HCT116 (cell line): Measurements from ENCODE around the gene DDX41. TPM values are rescaled to one million over a fixed set of nuclear protein-coding genes. Genes with fewer than 3 reads are reported as not detected.
A peak's percentile ranks its signal among the peaks of the same experiment; 100 is the strongest.

ENCODE experiments used
- ATAC-seq: fragments of 200-7000 bp; cut with Tn5 transposase; 2 replicates; pipeline ENCODE4 v1.9.1; 2020; ENCODE audit warnings: mild to moderate bottlenecking, moderate library complexity
- BruUV-seq: library from RNA; stranded (reverse); fragments of 400-500 nt; replicated peaks from 2 replicates; lab custom pipeline; 2021; lab: Mats Ljungman, UMichigan
- CTCF ChIA-PET: fragments of 300-600 bp; sonication (Branson Sonifier 250); formaldehyde crosslinking; loops from one replicate; lab custom pipeline; 2021; ENCODE audit warnings: antibody characterized with exemption; lab: Charles Lee
- POLR2A ChIA-PET: fragments of 300-600, 350-600 bp; sonication (Branson Sonifier 250); formaldehyde crosslinking; loops from one replicate; lab custom pipeline; 2021; ENCODE audit warnings: antibody characterized with exemption; lab: Charles Lee
- RAD21 ChIA-PET, 2 experiments: fragments of 300-600 bp; sonication (Branson Sonifier 250); formaldehyde crosslinking; loops; one replicate each; lab custom pipeline; 2023; ENCODE audit warnings: low total read pairs in 2 of 2; ENCODE audit not compliant: uncharacterized antibody in 2 of 2, unreplicated experiment in 2 of 2, low non-redundant PET in 1 of 2; lab: Charles Lee
- DNase-seq: peaks from one replicate; pipeline ENCODE4 v3.0.0-alpha.2; 2010; ENCODE audit warnings: low read depth, low spot score
- H2AFZ ChIP-seq: fragments of 200-600 bp; shearing (Covaris generic), sonication (generic); 2 replicates; pipeline ENCODE4 v1.6.1; 2017; ENCODE audit warnings: low read depth, mixed run types, mixed read lengths, antibody characterized with exemption, low read length; ENCODE audit not compliant: poor library complexity, severe bottlenecking
- H3K27ac ChIP-seq: 2 replicates; pipeline ENCODE4 v1.5.1; 2012; ENCODE audit warnings: low read depth, low read length
- H3K27me3 ChIP-seq: fragments of 200-600 bp; sonication (generic); 2 replicates; pipeline ENCODE4 v1.6.1; 2016; ENCODE audit warnings: mixed run types, low read length, mixed read lengths; ENCODE audit not compliant: insufficient read depth
- H3K36me3 ChIP-seq, 2 experiments: fragments of 200-500 bp in 1 of 2; fragments of 200-600 bp in 1 of 2; sonication (Bioruptor generic) in 1 of 2; sonication (generic) in 1 of 2; 2 replicates each; pipeline versions ENCODE4 v1.5.1 to v1.6.1; 2014 to 2016; ENCODE audit warnings: low read length in 2 of 2, inconsistent platforms in 1 of 2, mixed read lengths in 1 of 2, mixed run types in 1 of 2; ENCODE audit not compliant: insufficient read depth in 2 of 2, control insufficient read depth in 1 of 2
- H3K4me1 ChIP-seq, 2 experiments: fragments of 200-600 bp in 1 of 2; sonication (generic) in 1 of 2; 2 replicates each; pipeline versions ENCODE4 v1.5.1 to v1.6.1; 2012 to 2017; ENCODE audit warnings: low read length in 2 of 2, inconsistent platforms in 1 of 2, mild to moderate bottlenecking in 1 of 2, mixed read lengths in 1 of 2, mixed run types in 1 of 2, moderate library complexity in 1 of 2; ENCODE audit not compliant: insufficient read depth in 2 of 2, control insufficient read depth in 1 of 2
- H3K4me2 ChIP-seq: fragments of 200-600 bp; sonication (generic); 2 replicates; pipeline ENCODE4 v1.6.1; 2017; ENCODE audit warnings: mixed run types, low read length, mixed read lengths
- H3K4me3 ChIP-seq, 2 experiments: fragments of 200-600 bp in 1 of 2; sonication (generic) in 1 of 2; replicated peaks in 1 of 2; 2 replicates each; pipeline ENCODE4 v1.5.1; 2011 to 2016; ENCODE audit warnings: low read length in 2 of 2, control low read depth in 1 of 2, low read depth in 1 of 2, mild to moderate bottlenecking in 1 of 2, mixed read lengths in 1 of 2, mixed run types in 1 of 2
- H3K79me2 ChIP-seq: fragments of 200-600 bp; sonication (generic); 2 replicates; pipeline ENCODE4 v1.6.1; 2017; ENCODE audit warnings: mild to moderate bottlenecking, mixed run types, low read length, moderate library complexity, mixed read lengths; ENCODE audit not compliant: insufficient read depth
- H3K9ac ChIP-seq: fragments of 200-600 bp; sonication (generic); 2 replicates; pipeline ENCODE4 v1.6.1; 2016; ENCODE audit warnings: low read length, mixed read lengths
- H3K9me2 ChIP-seq: fragments of 200-600 bp; sonication (generic), shearing (Covaris generic); 2 replicates; pipeline ENCODE4 v1.6.1; 2017; ENCODE audit warnings: mixed run types, mild to moderate bottlenecking, moderate library complexity; ENCODE audit not compliant: insufficient read depth
- H3K9me3 ChIP-seq, 2 experiments: fragments of 200-500 bp in 1 of 2; fragments of 200-600 bp in 1 of 2; sonication (Bioruptor generic) in 1 of 2; sonication (generic) in 1 of 2; 2 replicates each; pipeline ENCODE4 v1.6.1; 2014 to 2017; ENCODE audit warnings: low read length in 2 of 2, mixed read lengths in 2 of 2, inconsistent platforms in 1 of 2, low read depth in 1 of 2, mild to moderate bottlenecking in 1 of 2, mixed run types in 1 of 2, moderate library complexity in 1 of 2; ENCODE audit not compliant: control insufficient read depth in 1 of 2, insufficient read depth in 1 of 2
- H4K20me1 ChIP-seq: fragments of 200-600 bp; sonication (generic), shearing (Covaris generic); 2 replicates; pipeline ENCODE4 v1.6.1; 2017; ENCODE audit warnings: mixed run types, mild to moderate bottlenecking, moderate library complexity; ENCODE audit not compliant: insufficient read depth
- CEBPB ChIP-seq: IDR thresholded peaks from 2 replicates; pipeline ENCODE4 v1.6.1; 2012; ENCODE audit warnings: low read depth
- JUND ChIP-seq: IDR thresholded peaks from 2 replicates; pipeline ENCODE4 v1.6.1; 2012
- intact Hi-C: fragments of 100-400 bp; cut with micrococcal nuclease; formaldehyde crosslinking; loops from 2 replicates; pipeline ENCODE4 v1.10.0; 2022
- total RNA-seq: library from RNA; stranded (reverse); gene quantifications from one replicate; pipeline ENCODE4 v1.2.1, GENCODE V29; 2021; ENCODE audit not compliant: unreplicated experiment
- TF ChIP-seq, protein P1 (sequence below): IDR thresholded peaks from 2 replicates; pipeline ENCODE4 v1.6.1; 2012; ENCODE audit warnings: low read depth
- TF ChIP-seq, protein P2 (sequence below): IDR thresholded peaks from 2 replicates; pipeline ENCODE4 v1.6.1; 2012

Gene DDX41
- total RNA-seq, 1 experiment from 2014 or later, result 141 TPM

DNA sequence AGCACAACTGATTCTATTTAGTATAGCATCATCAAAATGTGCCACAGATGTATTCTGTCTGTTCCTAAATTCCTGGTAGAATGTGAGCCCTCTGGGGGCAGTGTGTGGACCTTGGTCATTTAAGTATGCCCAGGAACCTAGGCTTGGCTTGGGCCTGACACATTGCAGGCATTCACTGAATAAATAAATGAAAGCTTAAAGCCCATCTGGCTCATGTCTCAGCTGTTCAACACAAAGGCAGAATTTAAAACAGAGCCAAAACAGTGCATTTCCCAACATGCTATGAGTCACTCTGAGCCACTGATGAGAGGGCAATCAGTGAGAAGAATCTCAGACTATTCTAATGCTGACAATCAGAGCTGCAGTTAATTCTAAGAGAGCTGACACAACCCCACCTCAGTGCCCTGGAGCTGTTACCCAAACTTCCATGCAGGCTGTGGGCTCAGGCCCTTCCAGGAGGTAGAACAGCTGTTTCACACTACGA, 29.5 kb upstream of the DDX41 start:
- H3K27ac ChIP-seq, result 0 out of 2 replicates have a peak overlapping the region, but pooled peaks have one; percentile 4
- H3K4me3 ChIP-seq, result no peak overlapping the region
- no peak overlapping the region for H3K4me2 ChIP-seq

DNA sequence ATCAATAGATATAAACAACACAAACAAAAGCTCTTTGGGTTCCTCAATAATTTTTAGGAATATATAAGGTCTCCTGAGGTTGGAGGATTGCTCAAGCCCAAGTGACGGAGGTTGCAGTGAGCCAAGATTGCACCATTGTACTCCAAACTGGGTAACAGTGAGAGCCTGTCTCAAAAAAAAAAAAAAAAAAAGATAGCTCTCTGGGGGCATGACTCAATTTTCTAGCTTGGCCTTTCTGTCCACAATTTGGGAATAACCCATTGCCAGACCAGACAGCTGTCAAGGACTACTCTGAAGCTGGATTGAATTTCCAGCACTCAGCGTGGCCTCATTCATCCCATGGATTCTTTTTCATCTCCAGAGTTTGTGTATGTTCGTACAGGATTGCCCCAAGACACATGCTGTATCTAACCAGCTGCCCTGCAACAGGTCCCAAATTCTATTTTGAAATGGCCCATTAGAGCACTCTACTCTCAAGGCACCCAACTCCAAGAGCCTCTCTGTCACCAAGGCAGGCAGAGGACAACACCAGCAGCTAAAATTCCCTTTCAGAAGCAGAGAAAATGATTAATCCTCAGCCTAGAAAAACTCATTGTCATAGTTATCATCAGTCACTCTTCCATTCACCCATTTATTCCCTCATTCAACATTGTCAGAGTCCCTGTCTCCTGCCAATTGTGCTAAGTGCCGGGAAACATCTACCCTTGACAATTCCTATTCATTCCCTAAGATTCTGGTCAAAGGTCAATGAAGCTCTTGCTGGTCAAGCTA, 28.9 kb upstream of the DDX41 start:
- ChIA-PET RAD21 (no interaction called here), POLR2A (interaction anchor here (1.2 kb wide), 1 partner anchor 10 kb away, joined by 3 read pairs; no protein-coding TSS in a partner anchor), CTCF (no interaction called here)
- no peak for DNase-seq
- peaks cover 4% of the 10 kb centered on the region; the same call in 1 of the 2 replicates for H4K20me1 ChIP-seq
- no peak overlapping the region for H3K4me3 ChIP-seq
- no peak overlapping the region for H2AFZ ChIP-seq
- H3K9ac ChIP-seq, result no peak overlapping the region
- no peak for ATAC-seq
- H3K9me3 ChIP-seq, result no peaks in the 10 kb centered on the region
- H3K27me3 ChIP-seq, result no peaks in the 10 kb centered on the region
- TF ChIP-seq, protein P1, sequence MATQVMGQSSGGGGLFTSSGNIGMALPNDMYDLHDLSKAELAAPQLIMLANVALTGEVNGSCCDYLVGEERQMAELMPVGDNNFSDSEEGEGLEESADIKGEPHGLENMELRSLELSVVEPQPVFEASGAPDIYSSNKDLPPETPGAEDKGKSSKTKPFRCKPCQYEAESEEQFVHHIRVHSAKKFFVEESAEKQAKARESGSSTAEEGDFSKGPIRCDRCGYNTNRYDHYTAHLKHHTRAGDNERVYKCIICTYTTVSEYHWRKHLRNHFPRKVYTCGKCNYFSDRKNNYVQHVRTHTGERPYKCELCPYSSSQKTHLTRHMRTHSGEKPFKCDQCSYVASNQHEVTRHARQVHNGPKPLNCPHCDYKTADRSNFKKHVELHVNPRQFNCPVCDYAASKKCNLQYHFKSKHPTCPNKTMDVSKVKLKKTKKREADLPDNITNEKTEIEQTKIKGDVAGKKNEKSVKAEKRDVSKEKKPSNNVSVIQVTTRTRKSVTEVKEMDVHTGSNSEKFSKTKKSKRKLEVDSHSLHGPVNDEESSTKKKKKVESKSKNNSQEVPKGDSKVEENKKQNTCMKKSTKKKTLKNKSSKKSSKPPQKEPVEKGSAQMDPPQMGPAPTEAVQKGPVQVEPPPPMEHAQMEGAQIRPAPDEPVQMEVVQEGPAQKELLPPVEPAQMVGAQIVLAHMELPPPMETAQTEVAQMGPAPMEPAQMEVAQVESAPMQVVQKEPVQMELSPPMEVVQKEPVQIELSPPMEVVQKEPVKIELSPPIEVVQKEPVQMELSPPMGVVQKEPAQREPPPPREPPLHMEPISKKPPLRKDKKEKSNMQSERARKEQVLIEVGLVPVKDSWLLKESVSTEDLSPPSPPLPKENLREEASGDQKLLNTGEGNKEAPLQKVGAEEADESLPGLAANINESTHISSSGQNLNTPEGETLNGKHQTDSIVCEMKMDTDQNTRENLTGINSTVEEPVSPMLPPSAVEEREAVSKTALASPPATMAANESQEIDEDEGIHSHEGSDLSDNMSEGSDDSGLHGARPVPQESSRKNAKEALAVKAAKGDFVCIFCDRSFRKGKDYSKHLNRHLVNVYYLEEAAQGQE, result no peak
- TF ChIP-seq CEBPB, result peak; percentile 43; the same call in 1 of the 2 replicates
- TF ChIP-seq JUND, result no peak
- H3K27ac ChIP-seq, result no peak overlapping the region
- H3K4me1 ChIP-seq, result 0 out of 4 replicates have a peak, but pooled peaks cover 0 to 6% of the 10 kb centered on the region in 2 experiments
- BruUV-seq, result no TSS peak
- H3K4me2 ChIP-seq, result no peak overlapping the region
- H3K79me2 ChIP-seq, result peaks cover 71% of the 10 kb centered on the region
- no peaks in the 10 kb centered on the region for H3K9me2 ChIP-seq
- H3K36me3 ChIP-seq, result no peaks in the 10 kb centered on the region
- intact Hi-C loops, result no loop called here

More for the DNA sequence above, 29.5 kb upstream of the DDX41 start:
- ATAC-seq, result peak; percentile 49; the same call in 1 of the 2 replicates
- Histone ChIP-seq H3K36me3 (no peaks in the 10 kb centered on the region; a peak in 1 of 4 replicates), H3K9ac (no peak overlapping the region), H3K27me3 (no peaks in the 10 kb centered on the region)
- no peak for DNase-seq
- CTCF ChIA-PET, result no interaction called here
- POLR2A ChIA-PET, result interaction anchor here (1.2 kb wide), 1 partner anchor 10 kb away, joined by 3 read pairs; no protein-coding TSS in a partner anchor
- RAD21 ChIA-PET, result no interaction called here
- TF ChIP-seq, protein P2, sequence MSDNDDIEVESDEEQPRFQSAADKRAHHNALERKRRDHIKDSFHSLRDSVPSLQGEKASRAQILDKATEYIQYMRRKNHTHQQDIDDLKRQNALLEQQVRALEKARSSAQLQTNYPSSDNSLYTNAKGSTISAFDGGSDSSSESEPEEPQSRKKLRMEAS, result no peak
- peak; percentile 44; the same call in 1 of the 2 replicates for TF ChIP-seq CEBPB
- TF ChIP-seq, all 23 proteins: peak for 1
- Histone ChIP-seq H3K9me3 (no peaks in the 10 kb centered on the region), H3K79me2 (peaks cover 71% of the 10 kb centered on the region), H2AFZ (no peak overlapping the region), H3K4me1 (0 out of 4 replicates have a peak, but pooled peaks cover 0 to 6% of the 10 kb centered on the region in 2 experiments), H4K20me1 (peaks cover 4% of the 10 kb centered on the region; the same call in 1 of the 2 replicates), H3K9me2 (no peaks in the 10 kb centered on the region)
- intact Hi-C loops, result no loop called here
- no TSS peak for BruUV-seq
